Breast epithelium (tissue), 4 donors: ENCODE data around the gene MAN1C1. TPM values are rescaled to one million over a fixed set of nuclear protein-coding genes. Genes with fewer than 3 reads are reported as not detected.

ENCODE experiments used
- DNase-seq, 2 donors: peaks; one replicate each; pipeline ENCODE4 v3.0.0-alpha.2; 2019; ENCODE audit warnings: low spot score in 2 of 2
- H3K27ac ChIP-seq, 2 donors: fragments of 200-600 bp; sonication (generic) in 1 of 2; one replicate each; pipeline ENCODE4 v1.5.1; 2016 to 2019; ENCODE audit warnings: mild to moderate bottlenecking in 1 of 2
- H3K27me3 ChIP-seq, 2 donors: fragments of 200-600 bp; sonication (generic) in 1 of 2; one replicate each; pipeline versions ENCODE4 v1.5.1 to v1.6.0; 2017 to 2019; ENCODE audit warnings: control low read depth in 1 of 2, mild to moderate bottlenecking in 1 of 2
- H3K36me3 ChIP-seq: fragments of 200-600 bp; one replicate; pipeline ENCODE4 v1.5.1; 2019
- H3K4me1 ChIP-seq, 2 donors: fragments of 200-600 bp; sonication (generic); one replicate each; pipeline ENCODE4 v1.5.1; 2016 to 2019; ENCODE audit warnings: control low read depth in 1 of 2
- H3K4me3 ChIP-seq, 3 donors: fragments of 200-600 bp; sonication (generic); 1 replicate in 2 of 3; 2 replicates in 1 of 3; pipeline ENCODE4 v1.5.1; 2016 to 2019; ENCODE audit warnings: mild to moderate bottlenecking in 3 of 3, moderate library complexity in 2 of 3
- H3K9me3 ChIP-seq, 2 donors: fragments of 200-600 bp; sonication (generic) in 1 of 2; one replicate each; pipeline ENCODE4 v1.5.1; 2016 to 2019; ENCODE audit warnings: control low read depth in 1 of 2
- CTCF ChIP-seq, 3 donors: fragments of 450-650 bp; IDR thresholded peaks; one replicate each; pipeline ENCODE4 v1.5.1; 2016 to 2017; ENCODE audit warnings: antibody characterized with exemption in 3 of 3, mild to moderate bottlenecking in 3 of 3, moderate library complexity in 3 of 3
- POLR2A ChIP-seq: fragments of 450-650 bp; IDR thresholded peaks from one replicate; pipeline ENCODE4 v1.6.1; 2016; ENCODE audit warnings: antibody characterized with exemption, mild to moderate bottlenecking, moderate library complexity
- POLR2AphosphoS5 ChIP-seq, 3 donors: sonication (generic); formaldehyde crosslinking; IDR thresholded peaks; one replicate each; pipeline ENCODE4 v1.6.1; 2017; ENCODE audit warnings: antibody characterized with exemption in 3 of 3
- intact Hi-C: fragments of 100-400 bp; cut with DNase I; formaldehyde crosslinking; loops from one replicate; pipeline ENCODE4 v1.15.1; 2023; ENCODE audit warnings: low total_unique reads
- total RNA-seq, 3 donors: library from RNA; depleted of rRNA; stranded (reverse); fragments of >200 nt; gene quantifications; one replicate each; pipeline ENCODE4 v1.1.0, GENCODE V29; 2016

MAN1C1 gene
- total RNA-seq, 3 donors from 2014 or later = 6.7 to 13.8 (median 6.9) TPM

DNA sequence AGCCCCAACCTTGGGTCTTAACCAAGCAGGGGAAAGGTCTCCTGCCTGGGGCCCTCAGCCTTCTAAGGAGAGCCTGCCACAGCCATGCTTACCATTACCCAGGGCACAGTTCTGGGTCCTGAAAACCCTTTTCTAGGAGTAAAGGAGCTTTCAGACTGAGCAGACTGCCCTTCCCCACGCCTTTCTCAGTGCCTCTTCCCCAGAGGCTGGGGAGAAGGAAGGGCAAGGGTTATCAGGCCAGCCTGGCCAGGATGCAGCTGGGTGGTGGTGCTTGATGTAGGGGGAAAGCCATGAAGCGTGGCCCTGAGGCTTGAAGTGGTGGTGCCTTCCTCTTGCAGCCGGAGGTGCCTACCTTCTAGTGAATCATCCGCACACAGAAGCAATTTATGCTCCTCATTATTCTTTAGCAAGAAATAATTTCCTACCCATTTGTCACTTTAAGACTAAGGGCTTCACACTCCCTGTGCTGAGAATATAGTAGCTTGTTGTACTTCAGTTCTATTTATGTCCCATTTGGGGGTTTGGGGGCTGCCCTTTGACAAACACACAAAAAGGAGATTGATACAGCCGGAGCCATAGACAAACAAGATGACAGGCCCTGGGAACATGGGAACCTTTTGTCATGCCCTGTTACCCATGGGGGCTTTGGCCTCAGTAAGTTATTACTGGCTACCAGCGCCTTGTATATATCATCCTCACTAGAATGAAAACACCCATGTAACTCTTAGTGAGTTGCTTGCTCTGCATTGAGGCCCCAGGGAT, 40.7 kb downstream of the MAN1C1 start:
- H3K4me3 ChIP-seq = no peak overlapping the region
- intact Hi-C loops = no loop called here
- H3K9me3 ChIP-seq = no peaks in the 10 kb centered on the region
- H3K27ac ChIP-seq = no peak overlapping the region
- H3K27me3 ChIP-seq = no peaks in the 10 kb centered on the region
- no peaks in the 10 kb centered on the region for H3K36me3 ChIP-seq
- TF ChIP-seq CTCF (IDR thresholded peaks at IDR 0.05) = no peak
- no peak for DNase-seq
- no peaks in the 10 kb centered on the region for H3K4me1 ChIP-seq

GRCh38 chr1:25657883-25658760, 41.5 kb downstream of the MAN1C1 start:
- no peaks in the 10 kb centered on the region for H3K36me3 ChIP-seq
- no peaks in the 10 kb centered on the region for H3K27me3 ChIP-seq
- H3K27ac ChIP-seq = no peak overlapping the region
- no peak for DNase-seq
- intact Hi-C loops = no loop called here
- no peak for TF ChIP-seq POLR2A
- TF ChIP-seq CTCF (IDR thresholded peaks at IDR 0.05) = no peak
- TF ChIP-seq POLR2AphosphoS5 (IDR thresholded peaks at IDR 0.05) = no peak
- H3K4me1 ChIP-seq = no peaks in the 10 kb centered on the region
- no peaks in the 10 kb centered on the region for H3K9me3 ChIP-seq
- no peak overlapping the region for H3K4me3 ChIP-seq

DNA sequence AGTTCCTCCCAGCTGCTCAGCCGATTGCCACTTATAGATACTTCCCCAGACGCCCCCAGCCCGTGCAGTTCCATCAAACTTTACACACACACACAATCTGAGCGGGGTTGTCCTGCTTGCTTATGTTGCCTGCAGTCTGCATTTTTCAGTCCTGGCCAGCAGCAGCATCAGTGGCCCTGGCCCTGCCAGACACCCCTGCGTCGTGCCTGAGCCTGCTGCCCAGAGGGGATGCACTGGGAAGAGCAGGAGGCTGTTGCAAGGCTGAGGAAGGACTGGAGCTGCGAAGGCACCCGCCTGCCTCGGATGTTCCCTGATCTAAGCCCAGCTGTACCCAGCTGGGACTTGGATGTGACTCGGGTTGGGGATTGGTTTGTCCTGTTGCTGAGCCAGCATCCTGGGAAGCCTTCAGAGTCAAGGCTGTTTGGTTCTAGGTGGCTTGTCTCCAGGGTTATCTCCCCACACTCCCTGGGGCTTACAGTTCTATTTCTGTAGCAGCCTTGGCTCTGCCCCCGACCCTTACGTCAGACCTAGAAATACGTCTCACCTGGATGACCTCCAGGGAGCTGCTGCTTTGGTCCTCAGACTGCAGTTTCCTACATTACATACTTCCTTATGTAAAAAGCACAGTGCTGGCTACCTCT, 42.3 kb downstream of the MAN1C1 start:
- TF ChIP-seq POLR2A = no peak
- TF ChIP-seq POLR2AphosphoS5 (IDR thresholded peaks at IDR 0.05) = no peak
- TF ChIP-seq CTCF (IDR thresholded peaks at IDR 0.05) = no peak
- no peaks in the 10 kb centered on the region for H3K27me3 ChIP-seq
- no peaks in the 10 kb centered on the region for H3K9me3 ChIP-seq
- no peak overlapping the region for H3K4me3 ChIP-seq
- H3K36me3 ChIP-seq = no peaks in the 10 kb centered on the region
- DNase-seq = no peak
- intact Hi-C loops = no loop called here
- H3K4me1 ChIP-seq = no peaks in the 10 kb centered on the region
- H3K27ac ChIP-seq = peak overlapping the region in 1 of 2 donors; percentile 28

DNA sequence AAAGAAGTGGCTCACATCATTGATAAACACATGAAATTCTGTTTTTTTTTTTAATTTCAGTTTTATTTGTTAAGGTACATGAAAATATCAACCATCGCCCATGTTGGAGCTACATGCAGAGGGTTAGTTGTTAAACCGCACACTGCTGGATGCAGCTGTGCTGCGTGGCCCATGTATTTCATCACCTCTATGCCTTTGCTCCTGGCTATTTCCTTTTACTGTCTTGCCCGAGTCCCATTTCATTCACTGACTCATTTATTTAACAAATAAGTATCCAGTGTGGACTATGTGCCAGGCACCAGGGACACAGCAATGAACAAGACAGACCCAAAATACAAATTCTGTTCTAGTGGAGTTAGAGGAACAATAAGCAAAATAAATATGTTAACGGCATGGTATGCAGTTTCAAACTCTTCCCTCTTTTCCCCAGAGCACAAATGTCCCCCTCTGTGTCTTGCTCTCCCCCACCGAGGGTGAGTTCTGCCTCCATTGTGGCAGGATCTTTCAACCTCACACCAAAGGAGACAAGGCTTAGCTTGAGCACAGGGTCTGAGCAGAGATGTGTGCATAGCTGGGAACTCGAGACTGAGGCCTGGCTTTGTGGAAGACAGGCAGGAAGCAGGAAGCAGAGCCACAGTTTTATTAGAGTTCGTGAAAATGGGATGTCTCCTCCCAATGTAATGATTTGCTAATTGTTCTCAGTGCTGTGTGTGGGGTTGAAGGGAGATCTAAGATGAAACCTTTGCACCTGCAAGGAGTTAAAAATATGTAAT, 44.6 kb downstream of the MAN1C1 start:
- no peak overlapping the region for H3K27ac ChIP-seq
- no peaks in the 10 kb centered on the region for H3K36me3 ChIP-seq
- no peaks in the 10 kb centered on the region for H3K9me3 ChIP-seq
- no peaks in the 10 kb centered on the region for H3K27me3 ChIP-seq
- TF ChIP-seq POLR2A (no peak), POLR2AphosphoS5 (IDR thresholded peaks at IDR 0.05) (no peak), CTCF (IDR thresholded peaks at IDR 0.05) (no peak)
- H3K4me3 ChIP-seq = no peak overlapping the region
- no peaks in the 10 kb centered on the region for H3K4me1 ChIP-seq
- no peak for DNase-seq
- intact Hi-C loops = no loop called here
